ENCODE results near the gene ARPC1A.
"Not testable (repeated sequence)": the region's sequence is repeated elsewhere in the genome, so short reads cannot be mapped to it uniquely, and the experiment has no call there.

The ARPC1A gene

DNA sequence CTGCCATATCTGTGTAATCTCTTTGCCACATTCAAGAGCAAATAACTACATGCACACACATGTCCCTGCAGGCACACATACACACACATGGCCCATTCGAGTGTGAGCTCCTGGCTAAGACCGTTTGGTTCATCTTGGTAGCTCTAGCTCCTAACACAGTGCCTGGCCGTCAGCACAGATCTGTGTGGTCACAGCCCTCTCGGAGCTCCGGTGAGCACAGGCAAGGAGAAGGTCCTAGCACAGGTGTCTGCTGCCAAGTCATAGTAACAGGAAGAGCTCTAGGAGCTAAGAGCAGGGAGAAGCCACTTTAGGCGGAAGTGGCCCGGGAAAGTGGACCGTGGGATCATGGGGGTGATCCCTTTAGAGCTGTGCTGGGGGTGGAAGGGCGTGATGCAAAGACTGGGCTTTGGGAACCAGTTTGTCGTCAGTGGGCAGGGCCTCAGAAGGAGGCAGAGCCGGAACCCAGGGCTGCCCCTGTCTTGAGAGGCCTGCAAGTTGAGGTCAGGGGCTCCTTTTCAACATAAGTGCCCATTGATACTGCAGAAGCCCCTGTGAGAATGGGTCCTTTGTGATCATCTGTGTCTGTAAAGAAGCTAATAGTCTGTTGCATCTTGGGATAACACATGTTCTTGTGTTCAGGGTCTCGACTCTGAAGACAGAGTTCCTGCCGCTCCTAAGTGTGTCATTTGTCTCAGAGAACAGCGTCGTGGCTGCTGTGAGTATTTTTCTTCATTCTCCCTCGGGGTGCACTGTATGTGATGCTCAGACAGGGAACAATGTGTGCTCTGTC, 32.2 kb downstream of the ARPC1A start:
- Histone ChIP-seq H3K4me2 (ENCODE audit: low read depth, low read length, poor library complexity, severe bottlenecking) (no peak overlapping the region), H3K9ac (ENCODE audit: low read depth, low read length, poor library complexity, severe bottlenecking) (no peak overlapping the region), H3F3A (ENCODE audit: low read depth) (no peaks in the 10 kb centered on the region), H3K36me3 (ENCODE audit: insufficient read depth, low read length) (peaks cover 75% of the 10 kb centered on the region), H3K27me3 (ENCODE audit: insufficient read depth, low read length, poor library complexity, severe bottlenecking) (no peaks in the 10 kb centered on the region), H3K9me2 (replicated peaks; ENCODE audit: low read depth, low read length) (no peaks in the 10 kb centered on the region), H3K9me3 (ENCODE audit: insufficient read depth, low read depth, low read length) (no peaks in the 10 kb centered on the region), H2AFZ (ENCODE audit: low read length) (no peak overlapping the region), H4K20me1 (ENCODE audit: insufficient read depth, low read length, poor library complexity, severe bottlenecking) (no peaks in the 10 kb centered on the region), H3K4me3 (ENCODE audit: low read length, poor library complexity, severe bottlenecking) (no peak overlapping the region), H3K79me2 (ENCODE audit: insufficient read depth, low read length) (no peaks in the 10 kb centered on the region), H3K4me1 (ENCODE audit: insufficient read depth, low read length, poor library complexity, severe bottlenecking) (no peaks in the 10 kb centered on the region)
- TF ChIP-seq, protein P1, sequence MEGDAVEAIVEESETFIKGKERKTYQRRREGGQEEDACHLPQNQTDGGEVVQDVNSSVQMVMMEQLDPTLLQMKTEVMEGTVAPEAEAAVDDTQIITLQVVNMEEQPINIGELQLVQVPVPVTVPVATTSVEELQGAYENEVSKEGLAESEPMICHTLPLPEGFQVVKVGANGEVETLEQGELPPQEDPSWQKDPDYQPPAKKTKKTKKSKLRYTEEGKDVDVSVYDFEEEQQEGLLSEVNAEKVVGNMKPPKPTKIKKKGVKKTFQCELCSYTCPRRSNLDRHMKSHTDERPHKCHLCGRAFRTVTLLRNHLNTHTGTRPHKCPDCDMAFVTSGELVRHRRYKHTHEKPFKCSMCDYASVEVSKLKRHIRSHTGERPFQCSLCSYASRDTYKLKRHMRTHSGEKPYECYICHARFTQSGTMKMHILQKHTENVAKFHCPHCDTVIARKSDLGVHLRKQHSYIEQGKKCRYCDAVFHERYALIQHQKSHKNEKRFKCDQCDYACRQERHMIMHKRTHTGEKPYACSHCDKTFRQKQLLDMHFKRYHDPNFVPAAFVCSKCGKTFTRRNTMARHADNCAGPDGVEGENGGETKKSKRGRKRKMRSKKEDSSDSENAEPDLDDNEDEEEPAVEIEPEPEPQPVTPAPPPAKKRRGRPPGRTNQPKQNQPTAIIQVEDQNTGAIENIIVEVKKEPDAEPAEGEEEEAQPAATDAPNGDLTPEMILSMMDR (conservative IDR thresholded peaks at IDR 0.05; ENCODE audit: low read length): no peak
- no peak for TF ChIP-seq EZH2phosphoT487 (IDR thresholded peaks at IDR 0.05; ENCODE audit: borderline replicate concordance)

DNA sequence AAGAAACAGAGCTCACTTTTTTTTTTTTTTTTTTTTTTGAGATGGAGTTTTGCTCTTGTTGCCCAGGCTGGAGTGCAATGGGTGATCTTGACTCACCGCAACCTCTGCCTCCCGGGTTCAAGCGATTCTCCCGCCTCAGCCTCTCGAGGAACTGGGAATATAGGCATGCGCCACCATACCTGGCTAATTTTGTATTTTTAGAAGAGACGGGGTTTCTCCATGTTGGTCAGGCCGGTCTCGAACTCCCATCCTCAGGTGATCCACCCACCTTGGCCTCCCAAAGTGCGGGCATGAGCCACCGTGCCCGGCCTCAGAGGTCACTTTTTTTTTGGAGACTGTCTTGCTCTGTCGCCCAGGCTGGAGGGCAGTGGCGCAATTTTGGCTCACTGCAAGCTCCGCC, 32.8 kb downstream of the ARPC1A start:
- H3K4me3 ChIP-seq (ENCODE audit: low read length, poor library complexity, severe bottlenecking); H3K27me3 ChIP-seq (ENCODE audit: insufficient read depth, low read length, poor library complexity, severe bottlenecking); H2AFZ ChIP-seq (ENCODE audit: low read length); H3K79me2 ChIP-seq (ENCODE audit: insufficient read depth, low read length); H3K4me2 ChIP-seq (ENCODE audit: low read depth, low read length, poor library complexity, severe bottlenecking); H3K9ac ChIP-seq (ENCODE audit: low read depth, low read length, poor library complexity, severe bottlenecking); H3K9me2 ChIP-seq (replicated peaks; ENCODE audit: low read depth, low read length); H3F3A ChIP-seq (ENCODE audit: low read depth); H3K9me3 ChIP-seq (ENCODE audit: insufficient read depth, low read depth, low read length); H4K20me1 ChIP-seq (ENCODE audit: insufficient read depth, low read length, poor library complexity, severe bottlenecking); H3K4me1 ChIP-seq (ENCODE audit: insufficient read depth, low read length, poor library complexity, severe bottlenecking): not testable (repeated sequence)
- peaks cover 80% of the 10 kb centered on the region for H3K36me3 ChIP-seq (ENCODE audit: insufficient read depth, low read length)

DNA sequence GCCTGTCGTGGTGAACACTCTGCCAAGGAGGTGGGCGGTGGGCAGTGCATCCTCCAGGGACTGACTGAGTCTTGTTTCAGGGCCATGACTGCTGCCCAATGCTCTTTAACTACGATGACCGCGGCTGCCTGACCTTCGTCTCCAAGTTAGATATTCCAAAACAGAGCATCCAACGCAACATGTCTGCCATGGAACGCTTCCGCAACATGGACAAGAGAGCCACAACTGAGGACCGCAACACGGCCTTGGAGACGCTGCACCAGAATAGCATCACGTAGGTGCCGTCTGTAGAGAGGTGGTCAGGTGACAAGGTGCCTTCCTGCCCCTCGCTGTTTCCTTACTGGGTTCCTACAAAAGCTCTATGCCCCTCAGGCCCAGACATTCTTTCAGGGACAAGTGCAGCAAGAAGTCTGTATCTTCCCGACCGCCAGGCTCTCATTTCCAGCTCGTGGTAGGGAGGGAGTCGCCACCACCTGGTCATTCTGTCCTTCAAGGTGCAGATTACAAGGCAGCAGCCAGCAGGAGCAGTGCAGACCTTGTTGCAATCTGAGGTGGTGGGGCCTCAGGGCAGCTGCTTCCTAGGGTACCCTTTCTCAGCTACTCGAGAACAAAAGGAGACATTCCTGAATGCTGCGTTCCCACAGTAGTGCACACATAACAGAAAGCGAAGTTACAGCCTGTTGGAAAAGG, 33.9 kb downstream of the ARPC1A start:
- Histone ChIP-seq H3K4me3 (ENCODE audit: low read length, poor library complexity, severe bottlenecking) (no peak overlapping the region), H2AFZ (ENCODE audit: low read length) (no peak overlapping the region), H3K4me2 (ENCODE audit: low read depth, low read length, poor library complexity, severe bottlenecking) (no peak overlapping the region), H3K79me2 (ENCODE audit: insufficient read depth, low read length) (no peaks in the 10 kb centered on the region), H3K36me3 (ENCODE audit: insufficient read depth, low read length) (peaks cover 78% of the 10 kb centered on the region), H3K9me2 (replicated peaks; ENCODE audit: low read depth, low read length) (no peaks in the 10 kb centered on the region), H3F3A (ENCODE audit: low read depth) (no peaks in the 10 kb centered on the region), H4K20me1 (ENCODE audit: insufficient read depth, low read length, poor library complexity, severe bottlenecking) (no peaks in the 10 kb centered on the region), H3K9me3 (ENCODE audit: insufficient read depth, low read depth, low read length) (no peaks in the 10 kb centered on the region), H3K9ac (ENCODE audit: low read depth, low read length, poor library complexity, severe bottlenecking) (no peak overlapping the region), H3K4me1 (ENCODE audit: insufficient read depth, low read length, poor library complexity, severe bottlenecking) (no peaks in the 10 kb centered on the region), H3K27me3 (ENCODE audit: insufficient read depth, low read length, poor library complexity, severe bottlenecking) (no peaks in the 10 kb centered on the region)
- TF ChIP-seq EZH2phosphoT487 (IDR thresholded peaks at IDR 0.05; ENCODE audit: borderline replicate concordance): no peak
- TF ChIP-seq, protein P1 (conservative IDR thresholded peaks at IDR 0.05; ENCODE audit: low read length): no peak
